CD14-positive monocyte (primary cell): ENCODE results near the gene PIGM. TPM values are rescaled to one million over a fixed set of nuclear protein-coding genes. Genes with fewer than 3 reads are reported as not detected.

Source experiments
- DNase-seq, 3 donors: peaks; one replicate each; pipeline ENCODE4 v3.0.0-alpha.2; 2011 to 2022
- H2AFZ ChIP-seq: 2 replicates; pipeline ENCODE4 v1.6.0; 2012; ENCODE audit warnings: mild to moderate bottlenecking, low read depth, low read length, inconsistent platforms; ENCODE audit not compliant: insufficient read depth, poor library complexity, severe bottlenecking
- H3K27ac ChIP-seq, 2 donors: 1 replicate in 1 of 2; 2 replicates in 1 of 2; pipeline ENCODE4 v1.5.1; 2012 to 2013; ENCODE audit warnings: low read length in 2 of 2, control low read depth in 1 of 2, inconsistent platforms in 1 of 2, low read depth in 1 of 2, mild to moderate bottlenecking in 1 of 2
- H3K27me3 ChIP-seq, 2 donors: one replicate each; pipeline versions ENCODE4 v1.6.0 to v1.6.1; 2011 to 2013; ENCODE audit warnings: low read length in 2 of 2; ENCODE audit not compliant: control insufficient read depth in 2 of 2, insufficient read depth in 2 of 2
- H3K36me3 ChIP-seq, 2 donors: replicated peaks in 1 of 2; 1 replicate in 1 of 2; 2 replicates in 1 of 2; pipeline versions ENCODE4 v1.5.1 to v1.6.1; 2012 to 2013; ENCODE audit warnings: low read length in 2 of 2, control low read depth in 1 of 2, inconsistent platforms in 1 of 2, mild to moderate bottlenecking in 1 of 2; ENCODE audit not compliant: insufficient read depth in 2 of 2, control insufficient read depth in 1 of 2
- H3K4me1 ChIP-seq, 2 donors: 1 replicate in 1 of 2; 2 replicates in 1 of 2; pipeline versions ENCODE4 v1.5.1 to v1.6.1; 2012 to 2013; ENCODE audit warnings: low read length in 2 of 2, control low read depth in 1 of 2, inconsistent platforms in 1 of 2, mild to moderate bottlenecking in 1 of 2, moderate library complexity in 1 of 2; ENCODE audit not compliant: insufficient read depth in 2 of 2, control insufficient read depth in 1 of 2
- H3K4me2 ChIP-seq: replicated peaks from 2 replicates; pipeline ENCODE3; 2012; ENCODE audit warnings: low read length, moderate library complexity, mild to moderate bottlenecking; ENCODE audit not compliant: poor library complexity, severe bottlenecking; ENCODE audit errors: extremely low read depth
- H3K4me3 ChIP-seq, 3 experiments: fragments of 200-600 bp in 1 of 3; sonication (generic) in 1 of 3; replicated peaks in 1 of 3; 1 replicate in 2 of 3; 2 replicates in 1 of 3; pipeline ENCODE4 v1.5.1; 2011 to 2013; ENCODE audit warnings: low read length in 3 of 3, mild to moderate bottlenecking in 3 of 3, control low read depth in 2 of 3, low read depth in 2 of 3, inconsistent platforms in 1 of 3, moderate library complexity in 1 of 3
- H3K79me2 ChIP-seq: 2 replicates; pipeline ENCODE4 v1.6.0; 2012; ENCODE audit warnings: mild to moderate bottlenecking, control low read depth, inconsistent platforms, low read length, moderate library complexity; ENCODE audit not compliant: insufficient read depth
- H3K9ac ChIP-seq: 2 replicates; pipeline ENCODE4 v1.6.0; 2017; ENCODE audit warnings: low read length, mild to moderate bottlenecking; ENCODE audit not compliant: insufficient read depth, poor library complexity, severe bottlenecking
- H3K9me3 ChIP-seq, 2 donors: replicated peaks in 1 of 2; 1 replicate in 1 of 2; 2 replicates in 1 of 2; pipeline versions ENCODE4 v1.5.1 to v1.6.1; 2012 to 2013; ENCODE audit warnings: low read length in 2 of 2, control low read depth in 1 of 2; ENCODE audit not compliant: control insufficient read depth in 1 of 2, insufficient read depth in 1 of 2
- H4K20me1 ChIP-seq: 2 replicates; pipeline ENCODE4 v1.6.0; 2012; ENCODE audit warnings: mild to moderate bottlenecking, low read length, control low read depth, moderate library complexity; ENCODE audit not compliant: insufficient read depth
- H3K27ac Mint-ChIP-seq, 7 donors: one replicate each; pipeline ENCODE4 v1.8.0; 2020; ENCODE audit warnings: mild to moderate bottlenecking in 7 of 7, mixed read lengths in 7 of 7, moderate library complexity in 6 of 7, inconsistent platforms in 2 of 7
- H3K27me3 Mint-ChIP-seq, 3 donors: one replicate each; pipeline ENCODE4 v1.8.0; 2021 to 2022; ENCODE audit warnings: low read depth in 3 of 3, mild to moderate bottlenecking in 3 of 3, mixed read lengths in 3 of 3, moderate library complexity in 3 of 3, inconsistent platforms in 1 of 3
- H3K36me3 Mint-ChIP-seq, 2 donors: one replicate each; pipeline ENCODE4 v1.8.0; 2020; ENCODE audit warnings: mixed read lengths in 2 of 2, inconsistent platforms in 1 of 2, mild to moderate bottlenecking in 1 of 2
- H3K4me1 Mint-ChIP-seq: one replicate; pipeline ENCODE4 v1.8.0; 2020; ENCODE audit warnings: mild to moderate bottlenecking, mixed read lengths
- H3K4me3 Mint-ChIP-seq, 2 donors: one replicate each; pipeline ENCODE4 v1.8.0; 2020; ENCODE audit warnings: mild to moderate bottlenecking in 2 of 2, mixed read lengths in 2 of 2, moderate library complexity in 1 of 2
- H3K9me3 Mint-ChIP-seq, 7 donors: one replicate each; pipeline ENCODE4 v1.8.0; 2020 to 2022; ENCODE audit warnings: mixed read lengths in 7 of 7, mild to moderate bottlenecking in 6 of 7, moderate library complexity in 6 of 7, inconsistent platforms in 2 of 7
- WGBS: methylation state at CpG from one replicate; pipeline ENCODE4 v1.1.5; 2013; ENCODE audit warnings: missing lambda C conversion rate; ENCODE audit not compliant: insufficient coverage; 5-methylcytosine and 5-hydroxymethylcytosine counted together
- intact Hi-C, 2 donors: fragments of 100-400 bp; cut with micrococcal nuclease; formaldehyde crosslinking; loops; one replicate each; pipeline versions ENCODE4 v1.15.0 to v1.15.1; 2023
- polyA plus RNA-seq, 3 donors: library from polyadenylated mRNA; depleted of rRNA in 1 of 3; unstranded in 2 of 3; stranded (reverse) in 1 of 3; fragments of 300-500 nt in 2 of 3; fragments of >200 nt in 1 of 3; fragmentation: Illumina TruSeq in 2 of 3; gene quantifications; 1 replicate in 2 of 3; 2 replicates in 1 of 3; pipeline ENCODE4 v1.2.3, GENCODE V29; 2012 to 2021
- TF ChIP-seq, protein P1 (sequence below): fragments of 200-600 bp; IDR thresholded peaks from one replicate; pipeline ENCODE4 v1.8.0; 2022; ENCODE audit warnings: antibody characterized with exemption, mild to moderate bottlenecking

Gene PIGM
- polyA plus RNA-seq, 3 donors = 3.7 to 4.2 (median 4.0) TPM

DNA sequence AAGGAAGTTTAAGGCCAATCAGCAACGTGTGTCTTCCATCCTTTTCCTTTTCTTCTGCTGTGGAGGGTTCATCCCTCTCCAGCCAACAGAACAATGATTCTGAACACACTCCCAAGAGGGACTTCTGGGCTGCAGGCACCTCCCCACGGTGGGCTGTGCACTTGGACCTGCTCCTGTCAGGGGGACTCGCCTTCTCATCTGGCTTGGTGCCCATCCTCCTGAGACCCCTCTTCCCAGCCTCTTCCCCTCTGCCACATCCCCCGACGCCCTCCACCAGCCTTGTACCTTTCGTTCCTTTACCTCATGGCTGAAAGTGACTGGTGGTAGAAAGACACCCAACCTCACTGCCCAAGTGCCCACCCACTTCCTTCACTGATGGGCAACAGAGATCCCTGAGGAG, 51.7 kb downstream of the PIGM start:
- intact Hi-C loops = no loop called here
- H3K4me2 ChIP-seq = no peak overlapping the region
- H3K27ac ChIP-seq = no peak overlapping the region
- no peaks in the 10 kb centered on the region for H3K4me1 ChIP-seq
- H4K20me1 ChIP-seq = no peaks in the 10 kb centered on the region
- 84% methylated on average over 5 of the region's 6 CpGs for WGBS
- H3K4me3 ChIP-seq = no peak overlapping the region
- Mint-ChIP-seq H3K9me3 (no peaks in the 10 kb centered on the region), H3K27me3 (peaks cover 14 to 33% (median 20%) of the 10 kb centered on the region in 3 donors), H3K4me1 (peaks cover 3% of the 10 kb centered on the region), H3K36me3 (no peaks in the 10 kb centered on the region), H3K4me3 (no peak overlapping the region), H3K27ac (no peak overlapping the region)
- H3K79me2 ChIP-seq = no peaks in the 10 kb centered on the region
- no peak for DNase-seq
- TF ChIP-seq, protein P1, sequence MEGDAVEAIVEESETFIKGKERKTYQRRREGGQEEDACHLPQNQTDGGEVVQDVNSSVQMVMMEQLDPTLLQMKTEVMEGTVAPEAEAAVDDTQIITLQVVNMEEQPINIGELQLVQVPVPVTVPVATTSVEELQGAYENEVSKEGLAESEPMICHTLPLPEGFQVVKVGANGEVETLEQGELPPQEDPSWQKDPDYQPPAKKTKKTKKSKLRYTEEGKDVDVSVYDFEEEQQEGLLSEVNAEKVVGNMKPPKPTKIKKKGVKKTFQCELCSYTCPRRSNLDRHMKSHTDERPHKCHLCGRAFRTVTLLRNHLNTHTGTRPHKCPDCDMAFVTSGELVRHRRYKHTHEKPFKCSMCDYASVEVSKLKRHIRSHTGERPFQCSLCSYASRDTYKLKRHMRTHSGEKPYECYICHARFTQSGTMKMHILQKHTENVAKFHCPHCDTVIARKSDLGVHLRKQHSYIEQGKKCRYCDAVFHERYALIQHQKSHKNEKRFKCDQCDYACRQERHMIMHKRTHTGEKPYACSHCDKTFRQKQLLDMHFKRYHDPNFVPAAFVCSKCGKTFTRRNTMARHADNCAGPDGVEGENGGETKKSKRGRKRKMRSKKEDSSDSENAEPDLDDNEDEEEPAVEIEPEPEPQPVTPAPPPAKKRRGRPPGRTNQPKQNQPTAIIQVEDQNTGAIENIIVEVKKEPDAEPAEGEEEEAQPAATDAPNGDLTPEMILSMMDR = no peak
- H3K36me3 ChIP-seq = no peaks in the 10 kb centered on the region
- H3K9ac ChIP-seq = no peak overlapping the region
- no peaks in the 10 kb centered on the region for H3K9me3 ChIP-seq
- peaks cover 9 to 18% of the 10 kb centered on the region in 2 donors for H3K27me3 ChIP-seq
- H2AFZ ChIP-seq = no peak overlapping the region

DNA sequence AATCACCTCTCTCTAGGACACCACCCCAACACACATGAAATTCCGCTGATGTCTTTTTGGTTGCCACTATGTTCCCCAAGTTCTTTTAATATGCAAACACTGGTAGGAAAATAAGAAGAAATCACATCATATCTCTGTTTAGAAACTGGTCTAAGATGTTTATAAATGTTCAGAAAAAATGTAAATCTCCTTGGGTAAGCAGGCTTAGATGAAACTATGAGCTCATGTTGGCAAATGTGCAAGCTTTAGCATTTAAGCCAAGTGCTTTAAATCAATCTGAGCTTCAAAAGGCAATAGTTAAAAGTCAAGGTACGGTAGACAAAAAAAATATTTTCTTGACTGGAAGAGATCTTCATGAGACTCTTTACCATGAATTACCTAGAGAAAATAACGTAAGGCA, 52.5 kb downstream of the PIGM start:
- peaks cover 9 to 19% of the 10 kb centered on the region in 2 donors for H3K27me3 ChIP-seq
- no peak for DNase-seq
- no peaks in the 10 kb centered on the region for H3K9me3 ChIP-seq
- H3K79me2 ChIP-seq = no peaks in the 10 kb centered on the region
- no peak overlapping the region for H3K4me3 Mint-ChIP-seq
- H3K36me3 ChIP-seq = no peaks in the 10 kb centered on the region
- no peak overlapping the region for H3K27ac Mint-ChIP-seq
- H3K4me1 ChIP-seq = no peaks in the 10 kb centered on the region
- no peaks in the 10 kb centered on the region for H3K9me3 Mint-ChIP-seq
- H3K27ac ChIP-seq = no peak overlapping the region
- WGBS = no CpG with 5 or more reads among the region's 3 CpGs
- H3K4me1 Mint-ChIP-seq = peaks cover 3% of the 10 kb centered on the region
- H2AFZ ChIP-seq = no peak overlapping the region
- H3K36me3 Mint-ChIP-seq = no peaks in the 10 kb centered on the region
- H3K27me3 Mint-ChIP-seq = peaks cover 11 to 33% (median 20%) of the 10 kb centered on the region in 3 donors
- intact Hi-C loops = no loop called here
- TF ChIP-seq, protein P1 = no peak
- H3K4me3 ChIP-seq = no peak overlapping the region
- H3K4me2 ChIP-seq = no peak overlapping the region
- no peaks in the 10 kb centered on the region for H4K20me1 ChIP-seq
- no peak overlapping the region for H3K9ac ChIP-seq
